HG02870 (cell line): ENCODE measurements around the gene FARP1.
"Not testable (repeated sequence)": the region's sequence is repeated elsewhere in the genome, so short reads cannot be mapped to it uniquely, and the experiment has no call there.

Experiments used
- ATAC-seq: cut with Tn5 transposase; IDR thresholded peaks from one replicate; pipeline ENCODE4 v1.9.1; 2021; ENCODE audit warnings: mild to moderate bottlenecking, moderate library complexity; ENCODE audit not compliant: unreplicated experiment

The FARP1 gene

GRCh38 chr13:98222081-98222554, 79.2 kb downstream of the FARP1 start:
- no peak for ATAC-seq

- no peak for ATAC-seq
Measured at GRCh38 chr13:98222816-98223215, 79.9 kb downstream of the FARP1 start.

DNA sequence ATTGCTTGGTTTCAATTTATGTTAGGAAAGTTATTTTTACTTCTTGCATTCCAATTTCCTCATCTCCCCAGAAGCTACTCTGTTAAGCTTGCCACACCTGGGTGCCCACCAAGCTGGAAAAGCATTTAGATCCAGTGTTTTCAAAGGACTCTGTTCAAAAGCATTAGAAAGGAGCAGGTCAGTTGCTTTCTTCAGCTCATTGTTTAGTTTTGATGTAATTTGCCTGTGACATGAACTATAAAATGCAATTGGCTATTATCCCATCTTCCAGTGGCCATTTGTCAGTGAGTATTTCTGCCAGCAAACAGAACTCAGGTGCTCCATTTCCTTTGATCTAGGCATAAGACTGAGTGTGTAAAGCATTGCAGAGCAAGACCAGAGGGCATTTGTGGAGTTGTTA, 80.8 kb downstream of the FARP1 start:
- no peak for ATAC-seq

- ATAC-seq = no peak
Measured at GRCh38 chr13:98224557-98224956, 81.7 kb downstream of the FARP1 start.

- ATAC-seq = no peak
Measured at GRCh38 chr13:98225036-98225940, 82.4 kb downstream of the FARP1 start.

GRCh38 chr13:98226496-98226895, 83.6 kb downstream of the FARP1 start:
- ATAC-seq = no peak

DNA sequence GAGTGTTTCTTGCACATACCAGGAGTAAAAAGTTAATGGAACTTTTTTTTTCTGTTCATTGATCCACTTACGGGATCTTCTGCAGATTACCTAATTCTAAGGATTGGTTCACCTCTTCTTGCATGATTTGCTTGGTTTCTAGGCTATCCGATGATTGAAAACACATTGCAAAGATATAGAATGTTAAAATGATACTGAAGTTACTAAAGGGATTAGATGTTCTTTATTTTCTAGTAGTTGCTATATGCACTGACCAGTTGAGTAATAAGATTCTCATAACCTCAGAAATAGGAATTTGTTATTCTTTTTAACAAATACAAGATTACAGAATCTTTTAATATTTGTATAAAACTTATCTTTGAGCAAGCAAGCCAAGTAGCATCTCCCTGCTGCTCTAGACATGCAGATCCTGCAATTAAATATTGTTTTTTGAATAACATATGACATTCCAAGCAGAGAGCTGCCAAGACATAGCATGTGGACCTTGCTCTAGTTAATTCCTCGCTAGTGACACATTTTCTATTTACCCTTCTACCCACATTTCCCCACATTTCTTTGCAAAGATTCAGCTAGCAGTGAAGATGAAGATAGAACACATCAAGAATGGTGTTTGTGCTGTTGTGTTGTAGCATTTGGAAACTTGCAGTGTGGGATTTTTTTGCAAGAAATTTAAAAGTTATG, 85.9 kb downstream of the FARP1 start:
- no peak for ATAC-seq

- not testable (repeated sequence) for ATAC-seq
Measured at GRCh38 chr13:98230762-98231161, 87.9 kb downstream of the FARP1 start.

DNA sequence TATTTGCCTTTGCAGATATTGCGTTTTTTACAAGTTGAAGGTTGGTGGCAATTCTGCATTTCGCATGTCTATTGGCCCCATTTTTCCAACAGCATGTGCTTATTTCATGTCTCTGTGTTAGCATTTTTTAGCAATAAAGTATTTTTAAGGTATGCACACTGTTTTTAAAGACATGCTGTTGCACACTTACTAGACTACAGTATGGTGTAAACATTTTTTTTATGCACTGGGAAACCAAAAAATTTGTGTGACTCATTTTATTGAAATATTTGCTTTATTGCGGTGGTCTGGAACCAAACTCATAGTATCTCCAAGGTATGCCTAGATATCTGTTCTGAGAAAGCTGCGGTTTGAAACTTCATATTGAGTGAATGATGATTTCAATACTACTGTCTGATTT, 89.6 kb downstream of the FARP1 start:
- no peak for ATAC-seq

DNA sequence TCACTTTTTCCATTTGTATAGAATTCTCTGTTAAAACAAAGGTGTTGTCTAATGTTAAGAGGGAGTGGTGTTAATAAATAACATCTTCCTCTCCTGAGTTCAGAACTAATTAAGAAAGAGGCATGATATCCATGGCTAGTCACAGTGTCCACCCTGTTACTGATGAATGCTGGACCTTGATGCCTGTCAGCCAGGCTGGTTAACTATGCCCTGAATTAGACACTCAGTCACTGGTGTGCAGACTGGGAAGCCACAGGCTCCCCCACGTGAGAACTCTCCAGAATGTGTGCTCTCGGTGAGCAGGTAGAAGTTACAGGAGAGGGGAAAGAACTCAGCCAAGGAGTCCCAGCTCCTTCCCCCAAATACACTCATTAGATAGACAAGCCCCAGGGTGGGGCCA, 90.2 kb downstream of the FARP1 start:
- ATAC-seq = no peak

GRCh38 chr13:98234348-98234747, 91.5 kb downstream of the FARP1 start:
- no peak for ATAC-seq

DNA sequence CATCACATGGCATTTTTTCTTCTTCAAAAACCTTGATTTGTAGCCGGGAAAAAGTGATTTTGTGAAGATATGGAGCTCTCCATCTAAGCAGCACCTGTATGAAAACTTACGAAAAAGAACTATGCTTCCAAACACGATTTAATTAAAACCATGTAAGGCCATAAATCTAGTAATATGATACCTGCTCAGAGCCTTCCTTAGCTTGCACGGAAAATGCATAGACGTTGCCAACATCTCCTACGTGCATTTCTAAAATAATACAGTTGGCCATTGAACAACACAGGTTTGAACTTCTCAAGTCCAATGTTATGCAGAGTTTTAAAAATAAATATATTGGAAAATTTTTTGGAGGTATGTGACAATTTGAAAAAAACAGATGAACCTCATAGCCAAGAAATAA, 93.3 kb downstream of the FARP1 start:
- no peak for ATAC-seq

- no peak for ATAC-seq
Measured at GRCh38 chr13:98237331-98237730, 94.4 kb downstream of the FARP1 start.

GRCh38 chr13:98239162-98240076, 96.5 kb downstream of the FARP1 start:
- no peak for ATAC-seq

- ATAC-seq = no peak
Measured at GRCh38 chr13:98240135-98240534, 97.2 kb downstream of the FARP1 start.

- no peak for ATAC-seq
Measured at GRCh38 chr13:98240974-98241373, 98.1 kb downstream of the FARP1 start.

DNA sequence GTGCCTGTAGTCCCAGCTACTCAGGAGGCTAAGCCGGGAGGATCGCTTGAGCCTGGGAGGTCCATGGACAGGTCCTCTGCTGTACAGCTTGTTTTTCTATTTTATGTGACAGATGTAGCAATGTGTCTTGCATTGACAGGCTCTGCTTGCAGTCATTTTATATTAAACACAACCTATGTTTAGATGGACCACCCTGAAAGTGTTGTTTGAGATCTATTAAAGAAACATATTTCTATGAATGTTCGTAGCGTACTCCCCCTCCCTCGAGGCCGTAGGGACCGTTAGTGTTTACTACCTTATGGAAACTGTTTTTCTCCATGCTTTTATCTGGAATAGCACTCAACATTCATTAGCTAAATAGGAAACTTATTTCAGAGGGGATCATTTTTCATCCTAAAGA, 99.1 kb downstream of the FARP1 start:
- no peak for ATAC-seq

DNA sequence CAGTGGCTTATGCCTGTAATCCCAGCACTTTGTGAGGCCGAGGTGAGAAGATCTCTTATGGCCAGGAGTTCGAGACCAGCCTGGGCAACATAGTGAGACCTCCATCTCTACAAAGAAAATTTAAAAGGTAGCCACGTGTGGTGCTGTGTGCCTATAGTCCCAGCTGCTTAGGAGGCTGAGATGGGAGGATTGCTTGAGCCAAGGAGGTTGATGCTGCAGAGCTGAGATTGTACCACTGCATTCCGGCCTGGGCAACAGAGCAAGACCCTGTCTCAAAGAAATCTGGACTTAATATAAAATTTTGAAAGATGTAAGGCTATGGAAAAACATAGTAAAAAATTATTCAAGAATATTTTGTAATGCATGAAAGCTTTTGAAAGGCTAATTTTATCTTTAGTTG, 99.5 kb downstream of the FARP1 start:
- ATAC-seq = no peak

- no peak for ATAC-seq
Measured at GRCh38 chr13:98243929-98244272, 101.0 kb downstream of the FARP1 start.

- ATAC-seq = no peak
Measured at GRCh38 chr13:98246538-98247172, 103.8 kb downstream of the FARP1 start.

GRCh38 chr13:98251708-98252107, 108.8 kb downstream of the FARP1 start:
- no peak for ATAC-seq
